ENCODE measurements around the gene RND1.

DNA sequence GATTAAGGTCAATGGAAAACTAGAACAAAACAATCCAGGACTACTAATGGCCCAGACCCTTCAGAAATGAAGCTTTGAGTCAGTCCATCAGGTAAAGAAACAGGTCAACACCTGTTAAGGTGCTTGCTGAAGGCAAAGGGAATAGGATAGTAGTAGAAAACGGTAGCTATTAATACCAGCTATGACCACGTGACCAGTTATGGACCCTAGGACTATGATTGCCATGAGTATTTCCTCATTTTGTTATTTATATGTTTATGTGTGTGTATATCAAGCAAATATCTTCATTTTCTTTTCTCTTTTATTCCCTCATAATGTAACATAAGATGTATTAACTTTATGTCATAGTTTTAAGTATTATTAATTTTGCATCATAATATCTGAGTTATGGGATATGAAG, 34.0 kb upstream of the RND1 start:
- TF ChIP-seq EZH2 (IDR thresholded peaks at IDR 0.05; ENCODE audit: low read depth): no peak
- TF ChIP-seq, protein P1, sequence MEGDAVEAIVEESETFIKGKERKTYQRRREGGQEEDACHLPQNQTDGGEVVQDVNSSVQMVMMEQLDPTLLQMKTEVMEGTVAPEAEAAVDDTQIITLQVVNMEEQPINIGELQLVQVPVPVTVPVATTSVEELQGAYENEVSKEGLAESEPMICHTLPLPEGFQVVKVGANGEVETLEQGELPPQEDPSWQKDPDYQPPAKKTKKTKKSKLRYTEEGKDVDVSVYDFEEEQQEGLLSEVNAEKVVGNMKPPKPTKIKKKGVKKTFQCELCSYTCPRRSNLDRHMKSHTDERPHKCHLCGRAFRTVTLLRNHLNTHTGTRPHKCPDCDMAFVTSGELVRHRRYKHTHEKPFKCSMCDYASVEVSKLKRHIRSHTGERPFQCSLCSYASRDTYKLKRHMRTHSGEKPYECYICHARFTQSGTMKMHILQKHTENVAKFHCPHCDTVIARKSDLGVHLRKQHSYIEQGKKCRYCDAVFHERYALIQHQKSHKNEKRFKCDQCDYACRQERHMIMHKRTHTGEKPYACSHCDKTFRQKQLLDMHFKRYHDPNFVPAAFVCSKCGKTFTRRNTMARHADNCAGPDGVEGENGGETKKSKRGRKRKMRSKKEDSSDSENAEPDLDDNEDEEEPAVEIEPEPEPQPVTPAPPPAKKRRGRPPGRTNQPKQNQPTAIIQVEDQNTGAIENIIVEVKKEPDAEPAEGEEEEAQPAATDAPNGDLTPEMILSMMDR (conservative IDR thresholded peaks at IDR 0.05): no peak

Measured in PC-9 (cell line).